H1 (cell line): ENCODE results near the gene TSHB. TPM values are rescaled to one million over a fixed set of nuclear protein-coding genes. Genes with fewer than 3 reads are reported as not detected.

Experiments
- CTCF ChIA-PET: fragments of 300-600 bp; sonication (Branson Sonifier 250); formaldehyde crosslinking; loops from one replicate; lab custom pipeline; 2021; ENCODE audit not compliant: partially characterized antibody; lab: Charles Lee
- POLR2A ChIA-PET: fragments of 300-600 bp; sonication (Branson Sonifier 250); formaldehyde crosslinking; loops from one replicate; lab custom pipeline; 2021; ENCODE audit warnings: inconsistent platforms; ENCODE audit not compliant: partially characterized antibody; lab: Charles Lee
- DNase-seq, 2 experiments: peaks; one replicate each; pipeline versions ENCODE4 v3.0.0 to v3.0.0-alpha.2; 2010 to 2022; ENCODE audit warnings: low spot score in 2 of 2, low read depth in 1 of 2, mixed read lengths in 1 of 2
- FAIRE-seq: peaks from 2 replicates; lab custom pipeline; 2011; peaks lifted over from hg19 to GRCh38; lab: Jason Lieb, UNC
- H2AFZ ChIP-seq: 2 replicates; pipeline ENCODE4 v1.8.1; 2012; ENCODE audit warnings: low read length, inconsistent platforms
- H2AK5ac ChIP-seq: 2 replicates; pipeline ENCODE4 v1.6.1; 2013; ENCODE audit warnings: low read depth, low read length
- H2BK120ac ChIP-seq: replicated peaks from 2 replicates; pipeline ENCODE3; 2013; ENCODE audit warnings: low read depth, low read length, inconsistent platforms
- H2BK12ac ChIP-seq: 2 replicates; pipeline ENCODE4 v1.6.1; 2013; ENCODE audit warnings: low read depth, low read length
- H2BK15ac ChIP-seq: 2 replicates; pipeline ENCODE4 v1.6.1; 2013; ENCODE audit warnings: low read length
- H2BK20ac ChIP-seq: 2 replicates; pipeline ENCODE4 v1.6.1; 2013; ENCODE audit warnings: low read length
- H2BK5ac ChIP-seq: 2 replicates; pipeline ENCODE4 v1.6.1; 2013; ENCODE audit warnings: low read depth, low read length
- H3K14ac ChIP-seq: 2 replicates; pipeline ENCODE4 v1.6.1; 2013; ENCODE audit warnings: inconsistent platforms; ENCODE audit not compliant: insufficient read length
- H3K18ac ChIP-seq: 2 replicates; pipeline ENCODE4 v1.6.1; 2013; ENCODE audit warnings: low read length; ENCODE audit errors: extremely low read depth
- H3K23ac ChIP-seq: 2 replicates; pipeline ENCODE4 v1.6.1; 2013; ENCODE audit warnings: inconsistent platforms; ENCODE audit not compliant: insufficient read length
- H3K23me2 ChIP-seq: 2 replicates; pipeline ENCODE4 v1.6.1; 2013; ENCODE audit warnings: low read depth, low read length
- H3K27ac ChIP-seq: 2 replicates; pipeline ENCODE4 v1.6.1; 2011; ENCODE audit warnings: low read depth, low read length, inconsistent platforms
- H3K27me3 ChIP-seq, 4 experiments: replicated peaks in 1 of 4; 1 replicate in 1 of 4; 2 replicates in 3 of 4; pipeline versions ENCODE4 v1.6.1 to v1.8.1; 2011 to 2013; ENCODE audit warnings: low read length in 3 of 4, mild to moderate bottlenecking in 3 of 4, inconsistent platforms in 2 of 4, mixed read lengths in 2 of 4, moderate library complexity in 1 of 4; ENCODE audit not compliant: control insufficient read depth in 3 of 4, insufficient read depth in 3 of 4; ENCODE audit errors: extremely low read depth in 1 of 4
- H3K36me3 ChIP-seq, 4 experiments: 2 replicates each; pipeline versions ENCODE4 v1.6.1 to v1.8.1; 2011 to 2013; ENCODE audit warnings: mild to moderate bottlenecking in 4 of 4, low read length in 3 of 4, moderate library complexity in 2 of 4, control low read depth in 1 of 4, inconsistent platforms in 1 of 4; ENCODE audit not compliant: insufficient read depth in 4 of 4, control insufficient read depth in 2 of 4
- H3K4ac ChIP-seq: replicated peaks from 2 replicates; pipeline ENCODE3; 2013; ENCODE audit warnings: low read length, low read depth, mixed read lengths, inconsistent platforms; ENCODE audit not compliant: insufficient read length
- H3K4me1 ChIP-seq, 4 experiments: replicated peaks in 1 of 4; 1 replicate in 1 of 4; 2 replicates in 3 of 4; pipeline versions ENCODE4 v1.6.1 to v1.8.1; 2011 to 2013; ENCODE audit warnings: low read length in 3 of 4, inconsistent platforms in 2 of 4, mixed read lengths in 1 of 4; ENCODE audit not compliant: insufficient read depth in 4 of 4, control insufficient read depth in 3 of 4
- H3K4me2 ChIP-seq, 2 experiments: 2 replicates each; pipeline versions ENCODE4 v1.6.1 to v1.8.1; 2011 to 2013; ENCODE audit warnings: low read depth in 2 of 2, low read length in 2 of 2, control low read depth in 1 of 2, inconsistent platforms in 1 of 2, mild to moderate bottlenecking in 1 of 2; ENCODE audit not compliant: insufficient read depth in 1 of 2
- H3K4me3 ChIP-seq, 4 experiments: fragments of 200-600, 300-600 bp in 1 of 4; sonication (generic), shearing (Covaris generic), sonication (Bioruptor Twin) in 1 of 4; 2 replicates each; pipeline versions ENCODE4 v1.5.1 to v1.8.1; 2011 to 2016; ENCODE audit warnings: low read length in 4 of 4, low read depth in 3 of 4, control low read depth in 2 of 4, inconsistent platforms in 2 of 4, mild to moderate bottlenecking in 2 of 4, mixed read lengths in 1 of 4, moderate library complexity in 1 of 4; ENCODE audit not compliant: insufficient read depth in 2 of 4; ENCODE audit errors: extremely low read depth in 1 of 4
- H3K56ac ChIP-seq: replicated peaks from 2 replicates; pipeline ENCODE3; 2013; ENCODE audit warnings: low read depth, mild to moderate bottlenecking, mixed read lengths, low read length, inconsistent platforms; ENCODE audit not compliant: insufficient read length
- H3K79me1 ChIP-seq: 2 replicates; pipeline ENCODE4 v1.6.1; 2013; ENCODE audit warnings: low read depth, low read length, control low read depth
- H3K79me2 ChIP-seq, 2 experiments: 2 replicates each; pipeline versions ENCODE4 v1.6.1 to v1.8.1; 2012 to 2013; ENCODE audit warnings: low read length in 2 of 2, mild to moderate bottlenecking in 2 of 2, inconsistent platforms in 1 of 2; ENCODE audit not compliant: insufficient read depth in 2 of 2, control insufficient read depth in 1 of 2
- H3K9ac ChIP-seq, 4 experiments: replicated peaks in 1 of 4; 1 replicate in 1 of 4; 2 replicates in 3 of 4; pipeline versions ENCODE4 v1.6.1 to v1.8.1; 2011 to 2013; ENCODE audit warnings: low read depth in 3 of 4, low read length in 3 of 4, control low read depth in 2 of 4, mild to moderate bottlenecking in 2 of 4, moderate library complexity in 2 of 4, inconsistent platforms in 1 of 4; ENCODE audit errors: extremely low read depth in 1 of 4
- H3K9me3 ChIP-seq, 2 experiments: 2 replicates each; pipeline versions ENCODE4 v1.6.1 to v1.8.1; 2012 to 2013; ENCODE audit warnings: mild to moderate bottlenecking in 2 of 2, moderate library complexity in 2 of 2, control low read depth in 1 of 2, inconsistent platforms in 1 of 2, low read depth in 1 of 2, low read length in 1 of 2, mixed read lengths in 1 of 2; ENCODE audit not compliant: insufficient read depth in 2 of 2
- H4K20me1 ChIP-seq, 2 experiments: replicated peaks in 1 of 2; 2 replicates each; pipeline versions ENCODE3 to v1.8.1; 2011 to 2013; ENCODE audit warnings: inconsistent platforms in 2 of 2, low read length in 2 of 2, mild to moderate bottlenecking in 1 of 2; ENCODE audit not compliant: insufficient read depth in 2 of 2, control insufficient read depth in 1 of 2
- H4K5ac ChIP-seq: 2 replicates; pipeline ENCODE4 v1.6.1; 2013; ENCODE audit warnings: low read length, low read depth, mixed read lengths, inconsistent platforms; ENCODE audit not compliant: insufficient read length
- H4K8ac ChIP-seq: 2 replicates; pipeline ENCODE4 v1.8.0; 2013; ENCODE audit warnings: mild to moderate bottlenecking, moderate library complexity, low read length, inconsistent platforms; ENCODE audit not compliant: insufficient read depth; ENCODE audit errors: extremely low read depth
- H4K91ac ChIP-seq: replicated peaks from 2 replicates; pipeline ENCODE3; 2013; ENCODE audit warnings: low read length, mixed read lengths, inconsistent platforms; ENCODE audit not compliant: insufficient read length
- RAD21 ChIP-seq, 2 experiments: IDR thresholded peaks in 1 of 2; conservative IDR thresholded peaks in 1 of 2; 2 replicates each; pipeline ENCODE4 v1.6.1; 2011; ENCODE audit warnings: low read depth in 2 of 2, low read length in 2 of 2, improper control_type of control experiment in 1 of 2, inconsistent platforms in 1 of 2, mild to moderate bottlenecking in 1 of 2, moderate library complexity in 1 of 2
- WGBS, 2 experiments: shearing (Covaris generic) in 1 of 2; methylation state at CpG; one replicate each; pipeline versions ENCODE4 v1.1.6 to v1.1.7; 2013 to 2015; ENCODE audit warnings: low lambda C conversion rate in 2 of 2, mixed read lengths in 2 of 2, inconsistent platforms in 1 of 2, low coverage in 1 of 2, missing lambda C conversion rate in 1 of 2; ENCODE audit not compliant: insufficient replicate concordance in 2 of 2, insufficient coverage in 1 of 2, insufficient read length in 1 of 2; ENCODE audit errors: extremely low coverage in 1 of 2, missing lambda C conversion rate in 1 of 2; 5-methylcytosine and 5-hydroxymethylcytosine counted together
- polyA plus RNA-seq, 7 experiments: library from polyadenylated mRNA; depleted of rRNA in 3 of 7; stranded (reverse) in 5 of 7; unstranded in 2 of 7; fragments of >200 nt in 5 of 7; fragments of 200-250 nt in 2 of 7; gene quantifications; 1 replicate in 5 of 7; 2 replicates in 1 of 7; 4 replicates in 1 of 7; pipeline versions ENCODE4 v1.2.1 to v1.2.3, GENCODE V29; 2011 to 2013; ENCODE audit warnings: missing spikeins in 2 of 7, mixed read lengths in 2 of 7
- total RNA-seq: library from RNA; stranded (reverse); fragmentation: NEBNext Ultra II Directional; extraction: Animal tissue kit (Norgen Biotek cat#: 25700); gene quantifications from 2 replicates; pipeline ENCODE4 v1.2.1, GENCODE V29; 2021
- TF ChIP-seq, protein P1 (sequence below), 3 experiments: IDR thresholded peaks; 1 replicate in 2 of 3; 2 replicates in 1 of 3; pipeline versions ENCODE4 v1.5.1 to v1.6.1; 2011; ENCODE audit warnings: low read length in 3 of 3, mild to moderate bottlenecking in 3 of 3, inconsistent platforms in 2 of 3, low read depth in 1 of 3, moderate library complexity in 1 of 3; ENCODE audit not compliant: insufficient read depth in 1 of 3; ENCODE audit errors: control extremely low read depth in 1 of 3
- TF ChIP-seq, protein P2 (sequence below): IDR thresholded peaks from 2 replicates; pipeline ENCODE4 v1.6.1; 2012; ENCODE audit warnings: inconsistent platforms

The TSHB gene
- total and polyA plus RNA-seq, 2 of the 8 experiments (the other 6 are each of a cell fraction or from before 2014, with no cell fraction given), result not detected

DNA sequence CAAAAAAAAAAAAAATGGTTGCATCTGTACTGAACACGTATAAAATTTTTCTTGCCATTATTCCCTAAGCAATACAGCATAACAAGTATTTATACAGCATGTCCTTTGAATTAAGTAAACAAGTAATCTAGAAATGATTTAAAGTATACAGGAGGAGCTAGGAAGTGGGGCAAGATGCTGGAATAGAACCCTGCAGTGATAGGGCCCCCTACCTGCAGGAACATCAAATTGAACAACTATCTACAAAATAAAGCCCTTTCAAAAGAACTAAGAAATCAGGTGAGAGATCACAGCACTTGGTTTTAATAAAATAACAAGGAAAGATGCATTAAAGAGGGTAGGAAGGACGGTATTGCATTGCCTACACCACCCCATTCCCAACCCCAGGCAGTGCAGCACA lies 10.9 kb downstream of the TSHB start:
- CTCF ChIA-PET, result interaction anchor here (0.6 to 13.0 kb wide), 17 partner anchors 9 to 1290 kb away, joined by 3 to 106 read pairs (median 5); no protein-coding TSS in a partner anchor

More for the DNA sequence above, 10.9 kb downstream of the TSHB start:
- Histone ChIP-seq H3K14ac (no peak overlapping the region), H2BK5ac (no peak overlapping the region), H3K23me2 (no peaks in the 10 kb centered on the region), H3K27me3 (no peaks in the 10 kb centered on the region), H3K4me1 (no peaks in the 10 kb centered on the region), H4K91ac (no peak overlapping the region), H3K23ac (no peak overlapping the region), H4K8ac (no peak overlapping the region), H2BK12ac (no peak overlapping the region), H2BK20ac (no peak overlapping the region), H3K9me3 (no peaks in the 10 kb centered on the region), H3K79me2 (no peaks in the 10 kb centered on the region), H4K5ac (no peak overlapping the region), H2BK120ac (no peak overlapping the region), H3K9ac (no peak overlapping the region), H3K27ac (no peak overlapping the region), H2AFZ (no peak overlapping the region), H3K4me2 (no peak overlapping the region), H3K79me1 (no peaks in the 10 kb centered on the region), H4K20me1 (no peaks in the 10 kb centered on the region), H2AK5ac (no peak overlapping the region), H3K4me3 (no peak overlapping the region), H3K18ac (no peak overlapping the region), H3K56ac (no peak overlapping the region), H3K4ac (no peak overlapping the region), H3K36me3 (no peaks in the 10 kb centered on the region), H2BK15ac (no peak overlapping the region)
- DNase-seq (no peak), FAIRE-seq (no peak)
- 93% methylated on average over 2 of the region's 2 CpGs; no CpG with 5 or more reads in 1 of the 2 experiments for WGBS, 2 experiments
- TF ChIP-seq, protein P1, sequence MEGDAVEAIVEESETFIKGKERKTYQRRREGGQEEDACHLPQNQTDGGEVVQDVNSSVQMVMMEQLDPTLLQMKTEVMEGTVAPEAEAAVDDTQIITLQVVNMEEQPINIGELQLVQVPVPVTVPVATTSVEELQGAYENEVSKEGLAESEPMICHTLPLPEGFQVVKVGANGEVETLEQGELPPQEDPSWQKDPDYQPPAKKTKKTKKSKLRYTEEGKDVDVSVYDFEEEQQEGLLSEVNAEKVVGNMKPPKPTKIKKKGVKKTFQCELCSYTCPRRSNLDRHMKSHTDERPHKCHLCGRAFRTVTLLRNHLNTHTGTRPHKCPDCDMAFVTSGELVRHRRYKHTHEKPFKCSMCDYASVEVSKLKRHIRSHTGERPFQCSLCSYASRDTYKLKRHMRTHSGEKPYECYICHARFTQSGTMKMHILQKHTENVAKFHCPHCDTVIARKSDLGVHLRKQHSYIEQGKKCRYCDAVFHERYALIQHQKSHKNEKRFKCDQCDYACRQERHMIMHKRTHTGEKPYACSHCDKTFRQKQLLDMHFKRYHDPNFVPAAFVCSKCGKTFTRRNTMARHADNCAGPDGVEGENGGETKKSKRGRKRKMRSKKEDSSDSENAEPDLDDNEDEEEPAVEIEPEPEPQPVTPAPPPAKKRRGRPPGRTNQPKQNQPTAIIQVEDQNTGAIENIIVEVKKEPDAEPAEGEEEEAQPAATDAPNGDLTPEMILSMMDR (IDR thresholded peaks at IDR 0.05; ENCODE audit: control extremely low read depth in 1 of 3, insufficient read depth in 1 of 3, low read depth in 1 of 3, low read length in 3 of 3), result peak in 2 of 3 experiments; percentile 22 to 26; a peak in 1 of 4 replicates
- TF ChIP-seq, protein P2, sequence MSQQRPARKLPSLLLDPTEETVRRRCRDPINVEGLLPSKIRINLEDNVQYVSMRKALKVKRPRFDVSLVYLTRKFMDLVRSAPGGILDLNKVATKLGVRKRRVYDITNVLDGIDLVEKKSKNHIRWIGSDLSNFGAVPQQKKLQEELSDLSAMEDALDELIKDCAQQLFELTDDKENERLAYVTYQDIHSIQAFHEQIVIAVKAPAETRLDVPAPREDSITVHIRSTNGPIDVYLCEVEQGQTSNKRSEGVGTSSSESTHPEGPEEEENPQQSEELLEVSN, result no peak
- peak; percentile 26 to 34; a peak in 2 of 4 replicates for TF ChIP-seq RAD21 (IDR thresholded peaks at IDR 0.05 in 1 of 2, conservative IDR thresholded peaks at IDR 0.05 in 1 of 2; ENCODE audit: low read depth in 2 of 2, low read length in 2 of 2)
- POLR2A ChIA-PET, result interaction anchor here (0.7 kb wide), 1 partner anchor 945 kb away, joined by 3 read pairs; no protein-coding TSS in a partner anchor
